ENCODE measurements around the gene ERC1.
"Not testable (repeated sequence)": the region's sequence is repeated elsewhere in the genome, so short reads cannot be mapped to it uniquely, and the experiment has no call there.

The ERC1 gene

DNA sequence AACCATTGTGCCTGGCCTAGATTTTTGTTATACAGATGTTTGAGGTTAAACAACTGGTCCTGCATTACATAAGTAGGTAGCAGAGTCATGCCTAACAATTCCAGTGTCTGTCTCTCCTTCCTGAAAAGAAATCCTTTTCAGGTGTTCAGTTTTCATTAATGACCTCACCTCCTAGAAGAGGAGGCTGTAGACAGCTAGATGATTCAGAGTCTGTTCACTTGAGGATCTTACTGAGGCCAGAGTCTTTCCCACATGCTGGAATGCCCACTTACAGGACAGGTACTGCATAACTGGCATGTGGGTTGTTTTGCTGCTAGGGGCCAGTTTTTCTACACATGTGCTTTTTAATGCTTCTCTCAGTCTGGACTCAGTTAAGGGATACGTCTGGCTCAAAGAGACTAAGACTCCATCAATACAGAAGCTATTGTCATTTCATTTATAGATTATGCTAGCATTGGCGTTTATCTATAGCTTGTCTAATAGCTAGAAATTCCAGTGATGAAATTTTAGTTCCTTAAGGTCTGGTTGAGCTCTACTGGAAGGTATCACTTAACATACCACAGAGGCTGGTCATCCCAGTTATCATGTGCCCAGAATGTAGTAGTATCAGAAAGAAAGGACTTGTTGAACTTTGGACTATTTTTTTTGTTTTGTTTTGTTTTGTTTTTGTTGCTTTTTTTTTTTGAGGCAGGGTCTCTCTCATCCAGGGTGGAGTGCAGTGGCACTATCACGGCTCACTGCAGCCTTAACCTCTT lies 206.4 kb downstream of the ERC1 start:
- DNase-seq: no peak

GRCh38 chr12:1198854-1199253 lies 207.8 kb downstream of the ERC1 start:
- DNase-seq: not testable (repeated sequence)

- DNase-seq: no peak
These were observed 208.7 kb downstream of the ERC1 start for GRCh38 chr12:1199700-1200099.

- DNase-seq: no peak
These were observed 210.0 kb downstream of the ERC1 start for GRCh38 chr12:1201030-1201429.

GRCh38 chr12:1201886-1202285 lies 210.9 kb downstream of the ERC1 start:
- no peak for DNase-seq

DNA sequence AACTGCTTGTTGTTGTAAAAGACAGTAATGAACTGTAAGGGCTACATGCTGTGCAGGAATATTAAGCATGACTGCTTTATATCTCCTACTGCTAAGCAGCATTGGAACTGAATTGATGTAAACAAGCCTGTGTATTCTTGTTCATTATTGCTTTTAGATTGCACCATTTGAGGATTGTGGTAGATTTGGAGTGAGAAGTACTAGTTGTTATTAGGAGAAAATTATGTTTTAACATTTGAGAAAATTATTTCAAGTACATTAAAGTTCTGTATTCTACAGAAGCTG lies 212.7 kb downstream of the ERC1 start:
- no peak for DNase-seq

DNA sequence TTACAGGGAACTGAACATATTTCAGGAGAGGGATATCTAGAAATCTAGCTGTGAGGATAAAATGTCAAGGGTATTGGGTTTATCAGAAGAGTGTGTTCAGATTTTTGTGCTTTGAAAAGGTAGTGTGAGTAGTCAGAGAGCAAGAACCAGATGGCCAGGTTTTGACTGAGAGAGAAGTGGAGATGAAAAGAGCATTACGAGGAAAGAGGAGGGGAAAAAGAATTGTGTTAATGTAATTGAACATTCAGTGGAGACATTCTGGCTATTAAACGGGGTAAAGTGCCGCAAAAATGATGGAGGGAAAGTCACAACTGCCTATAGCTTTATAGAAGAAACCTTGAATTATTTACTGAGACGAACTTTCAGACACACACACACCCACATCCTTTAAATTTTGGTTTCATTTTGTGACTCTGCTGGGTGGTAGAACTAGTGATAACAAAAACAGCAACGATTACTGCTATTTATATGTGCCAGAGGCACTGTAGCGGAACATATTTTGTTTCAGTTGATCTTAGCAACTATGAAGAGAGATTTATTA lies 213.6 kb downstream of the ERC1 start:
- no peak for DNase-seq

GRCh38 chr12:1205512-1206060 lies 214.6 kb downstream of the ERC1 start:
- DNase-seq: no peak

GRCh38 chr12:1206118-1206734 lies 215.2 kb downstream of the ERC1 start:
- DNase-seq: no peak

DNA sequence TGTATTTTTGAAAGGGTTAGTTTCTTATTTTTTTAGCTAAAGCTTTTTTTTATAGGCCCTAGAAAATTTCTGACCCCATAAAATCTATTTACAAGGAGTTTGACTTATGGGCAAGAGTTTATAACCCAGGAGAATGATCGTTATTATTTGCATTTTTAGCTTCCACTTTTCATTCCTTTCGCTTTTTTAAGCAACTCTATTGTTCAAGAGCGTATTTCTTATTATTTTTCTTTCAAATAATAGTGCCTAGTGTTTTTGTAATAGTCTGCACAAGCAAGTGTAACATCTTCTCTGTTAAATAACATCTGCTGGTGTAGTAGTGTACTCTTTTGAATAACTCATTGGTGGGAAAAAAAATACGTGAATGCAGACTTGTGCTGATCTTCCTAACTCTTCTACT lies 216.3 kb downstream of the ERC1 start:
- DNase-seq: no peak

DNA sequence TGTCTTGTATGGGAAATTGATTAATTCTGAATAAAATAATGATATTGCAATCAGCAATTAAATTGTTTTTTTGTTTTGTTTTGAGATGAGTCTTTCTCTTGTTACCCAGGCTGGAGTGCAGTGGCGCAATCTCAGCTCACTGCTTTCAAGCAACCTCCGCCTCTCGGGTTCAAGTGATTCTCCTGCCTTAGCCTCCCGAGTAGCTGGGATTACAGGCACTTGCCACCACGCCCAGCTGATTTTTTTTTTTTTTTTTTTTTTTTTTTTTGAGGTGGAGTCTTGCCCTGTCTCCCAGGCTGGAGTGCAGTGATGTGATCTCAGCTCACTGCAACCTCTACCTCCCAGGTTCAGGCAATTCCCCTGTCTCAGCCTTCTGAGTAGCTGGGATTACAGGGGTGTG lies 217.7 kb downstream of the ERC1 start:
- not testable (repeated sequence) for DNase-seq

- DNase-seq: no peak
These were observed 221.5 kb downstream of the ERC1 start for GRCh38 chr12:1212526-1212925.

GRCh38 chr12:1213205-1213604 lies 222.2 kb downstream of the ERC1 start:
- no peak for DNase-seq

- DNase-seq: no peak
These were observed 222.7 kb downstream of the ERC1 start for GRCh38 chr12:1213618-1214205.

- no peak for DNase-seq
These were observed 225.5 kb downstream of the ERC1 start for GRCh38 chr12:1216560-1216959.

- no peak for DNase-seq
These were observed 226.3 kb downstream of the ERC1 start for GRCh38 chr12:1217191-1217949.

GRCh38 chr12:1218369-1218768 lies 227.3 kb downstream of the ERC1 start:
- DNase-seq: no peak

DNA sequence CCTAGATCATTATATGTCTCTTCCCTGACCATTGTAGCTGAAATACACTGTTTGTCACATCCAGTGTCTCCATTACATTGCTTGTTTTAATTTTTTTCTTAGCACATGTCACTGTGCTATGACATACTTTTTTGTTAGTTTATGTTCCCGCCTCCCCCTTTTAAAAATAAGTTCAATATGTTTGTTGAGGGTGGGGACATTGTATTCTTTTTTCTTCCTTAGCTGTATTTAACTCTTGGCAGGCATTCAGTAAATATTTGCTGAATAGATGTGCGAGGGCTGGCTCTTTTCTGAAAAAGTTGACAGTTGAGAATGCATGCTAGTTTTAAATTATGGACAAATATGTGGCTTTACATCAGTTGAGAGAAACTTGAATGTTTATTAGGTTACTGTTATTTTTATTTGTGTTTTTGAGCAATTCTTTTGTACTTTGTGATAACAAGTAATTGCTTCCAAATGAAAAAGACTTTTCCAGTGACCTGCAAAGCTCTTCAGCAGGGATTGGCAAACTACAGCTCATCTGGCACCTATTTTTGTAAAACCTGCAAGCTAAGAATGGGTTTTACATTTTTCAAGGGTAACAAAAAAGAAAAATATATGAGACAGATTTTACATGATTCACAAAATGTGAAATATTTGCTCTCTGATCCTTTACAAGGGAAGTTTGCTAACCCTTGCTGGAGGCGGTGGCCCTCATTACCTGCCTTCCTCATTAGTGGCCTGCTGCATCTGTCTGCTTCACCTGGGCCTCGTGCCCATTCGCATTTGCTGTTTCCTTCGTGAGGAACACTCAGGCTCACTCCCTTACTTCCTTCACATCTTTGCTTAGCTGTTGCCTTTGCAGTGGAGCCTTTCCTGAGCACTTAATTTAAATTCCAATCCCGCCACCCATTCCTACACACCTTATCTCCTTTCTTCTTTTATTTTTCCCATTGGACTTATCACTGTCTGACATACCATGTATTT lies 229.4 kb downstream of the ERC1 start:
- no peak for DNase-seq

DNA sequence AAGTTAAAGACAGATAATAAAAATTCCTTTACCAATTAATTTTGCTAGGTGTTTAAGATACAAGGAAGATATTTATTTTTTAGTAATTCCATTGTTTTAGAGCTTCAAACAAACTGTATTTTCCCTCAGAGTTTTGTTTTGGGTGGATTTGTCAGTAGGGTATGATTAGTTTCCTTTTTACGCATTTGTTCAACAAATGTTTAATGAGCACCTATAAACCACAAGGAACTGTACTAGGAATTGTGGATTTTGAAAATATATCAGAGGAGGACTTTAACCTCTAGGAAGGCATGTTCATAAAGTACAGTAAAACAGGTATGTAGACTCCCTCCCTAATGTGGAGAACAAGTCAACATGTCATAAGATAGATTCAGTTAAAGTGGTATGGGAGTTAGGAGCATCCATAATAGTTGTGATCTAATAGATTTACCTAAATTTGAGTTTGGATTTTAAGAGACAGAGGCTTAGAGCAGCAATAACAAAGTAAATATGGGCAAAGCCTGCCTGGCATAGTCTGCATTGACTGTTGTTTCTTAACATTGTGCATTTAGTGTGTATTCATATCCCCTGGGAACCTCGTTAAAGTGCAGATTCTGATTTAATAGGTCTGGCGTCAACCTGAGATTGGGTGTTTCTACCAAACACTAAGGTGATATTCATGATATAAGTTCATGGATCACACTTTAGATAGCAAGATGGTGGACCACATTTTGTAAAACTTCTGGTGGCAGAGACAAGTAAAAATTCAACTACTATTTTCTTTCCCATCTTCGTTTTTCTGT lies 232.0 kb downstream of the ERC1 start:
- DNase-seq: no peak

DNA sequence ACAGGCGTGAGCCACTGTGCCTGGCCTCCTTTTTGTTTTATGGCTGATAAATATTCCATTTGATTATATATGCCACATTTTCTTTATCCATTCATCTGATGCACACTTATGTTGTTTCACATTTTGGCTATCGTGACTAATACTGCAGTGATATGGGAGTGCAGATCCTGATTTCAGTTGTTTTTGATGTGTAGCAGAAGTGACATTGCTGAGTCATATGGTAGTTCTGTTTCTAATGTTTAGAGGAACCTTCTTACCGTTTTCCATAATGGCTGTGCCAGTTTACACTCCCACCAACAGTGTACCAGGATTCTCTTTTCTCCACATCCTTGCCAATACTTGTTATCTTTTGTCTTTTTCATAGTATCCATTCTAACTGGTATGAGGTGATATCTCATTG lies 235.9 kb downstream of the ERC1 start:
- DNase-seq: no peak

- DNase-seq: no peak
These were observed 243.1 kb downstream of the ERC1 start for GRCh38 chr12:1234073-1234472.

All from SHP77 (cell line).